ENCODE data around the gene PRIM2.
"Not testable (repeated sequence)": the region's sequence is repeated elsewhere in the genome, so short reads cannot be mapped to it uniquely, and the experiment has no call there.

GRCh38 chr6:57482471-57482870 is 165.0 kb downstream of the PRIM2 start:
- TF ChIP-seq, protein P1, sequence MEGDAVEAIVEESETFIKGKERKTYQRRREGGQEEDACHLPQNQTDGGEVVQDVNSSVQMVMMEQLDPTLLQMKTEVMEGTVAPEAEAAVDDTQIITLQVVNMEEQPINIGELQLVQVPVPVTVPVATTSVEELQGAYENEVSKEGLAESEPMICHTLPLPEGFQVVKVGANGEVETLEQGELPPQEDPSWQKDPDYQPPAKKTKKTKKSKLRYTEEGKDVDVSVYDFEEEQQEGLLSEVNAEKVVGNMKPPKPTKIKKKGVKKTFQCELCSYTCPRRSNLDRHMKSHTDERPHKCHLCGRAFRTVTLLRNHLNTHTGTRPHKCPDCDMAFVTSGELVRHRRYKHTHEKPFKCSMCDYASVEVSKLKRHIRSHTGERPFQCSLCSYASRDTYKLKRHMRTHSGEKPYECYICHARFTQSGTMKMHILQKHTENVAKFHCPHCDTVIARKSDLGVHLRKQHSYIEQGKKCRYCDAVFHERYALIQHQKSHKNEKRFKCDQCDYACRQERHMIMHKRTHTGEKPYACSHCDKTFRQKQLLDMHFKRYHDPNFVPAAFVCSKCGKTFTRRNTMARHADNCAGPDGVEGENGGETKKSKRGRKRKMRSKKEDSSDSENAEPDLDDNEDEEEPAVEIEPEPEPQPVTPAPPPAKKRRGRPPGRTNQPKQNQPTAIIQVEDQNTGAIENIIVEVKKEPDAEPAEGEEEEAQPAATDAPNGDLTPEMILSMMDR (IDR thresholded peaks at IDR 0.05) = not testable (repeated sequence)
- not testable (repeated sequence) for TF ChIP-seq POLR2AphosphoS5 (IDR thresholded peaks at IDR 0.05); POLR2A (IDR thresholded peaks at IDR 0.05; ENCODE audit: low read depth)

Measured in esophagus muscularis mucosa (tissue), 3 donors.